ENCODE results near the gene TRIM34.
"Not testable (repeated sequence)": the region's sequence is repeated elsewhere in the genome, so short reads cannot be mapped to it uniquely, and the experiment has no call there.

Gene TRIM34

GRCh38 chr11:5600374-5600851 lies 24.4 kb upstream of the TRIM34 start:
- no peak for TF ChIP-seq JUND (IDR thresholded peaks at IDR 0.05; ENCODE audit: low read depth)
- in situ Hi-C loops (cut with HindIII; ENCODE audit: low pct_unique_long_range_greater_than_20kb, low sequenced_read_pairs): no loop called here
- DNase-seq (ENCODE audit: low read depth in 1 of 2, low spot score in 1 of 2): peak in 1 of 2 experiments; percentile 83

- DNase-seq (ENCODE audit: low read depth in 1 of 2, low spot score in 1 of 2); in situ Hi-C loops (cut with HindIII; ENCODE audit: low pct_unique_long_range_greater_than_20kb, low sequenced_read_pairs): not testable (repeated sequence)
Measured at GRCh38 chr11:5602791-5603190, 22.0 kb upstream of the TRIM34 start.

GRCh38 chr11:5603326-5603725 lies 21.5 kb upstream of the TRIM34 start:
- in situ Hi-C loops (cut with HindIII; ENCODE audit: low pct_unique_long_range_greater_than_20kb, low sequenced_read_pairs): no loop called here
- no peak for DNase-seq (ENCODE audit: low read depth in 1 of 2, low spot score in 1 of 2)
- TF ChIP-seq JUND (IDR thresholded peaks at IDR 0.05; ENCODE audit: low read depth): no peak

- DNase-seq (ENCODE audit: low read depth in 1 of 2, low spot score in 1 of 2): no peak
- in situ Hi-C loops (cut with HindIII; ENCODE audit: low pct_unique_long_range_greater_than_20kb, low sequenced_read_pairs): no loop called here
- TF ChIP-seq JUND (IDR thresholded peaks at IDR 0.05; ENCODE audit: low read depth): no peak
Measured at GRCh38 chr11:5604896-5605295, 19.9 kb upstream of the TRIM34 start.

- in situ Hi-C loops (cut with HindIII; ENCODE audit: low pct_unique_long_range_greater_than_20kb, low sequenced_read_pairs): no loop called here
- no peak for DNase-seq (ENCODE audit: low read depth in 1 of 2, low spot score in 1 of 2)
- TF ChIP-seq JUND (IDR thresholded peaks at IDR 0.05; ENCODE audit: low read depth): no peak
Measured at GRCh38 chr11:5605849-5606248, 19.0 kb upstream of the TRIM34 start.

GRCh38 chr11:5608808-5609207 lies 16.0 kb upstream of the TRIM34 start:
- in situ Hi-C loops (cut with HindIII; ENCODE audit: low pct_unique_long_range_greater_than_20kb, low sequenced_read_pairs): no loop called here

GRCh38 chr11:5610446-5610845 lies 14.4 kb upstream of the TRIM34 start:
- in situ Hi-C loops (cut with HindIII; ENCODE audit: low pct_unique_long_range_greater_than_20kb, low sequenced_read_pairs): no loop called here
- TF ChIP-seq JUND (IDR thresholded peaks at IDR 0.05; ENCODE audit: low read depth): no peak
- DNase-seq (ENCODE audit: low read depth in 1 of 2, low spot score in 1 of 2): no peak

More at GRCh38 chr11:5608808-5609207, 16.0 kb upstream of the TRIM34 start:
- DNase-seq (ENCODE audit: low read depth in 1 of 2, low spot score in 1 of 2): no peak
- TF ChIP-seq JUND (IDR thresholded peaks at IDR 0.05; ENCODE audit: low read depth): no peak

GRCh38 chr11:5611627-5612026 lies 13.2 kb upstream of the TRIM34 start:
- no peak for DNase-seq (ENCODE audit: low read depth in 1 of 2, low spot score in 1 of 2)
- TF ChIP-seq JUND (IDR thresholded peaks at IDR 0.05; ENCODE audit: low read depth): no peak
- in situ Hi-C loops (cut with HindIII; ENCODE audit: low pct_unique_long_range_greater_than_20kb, low sequenced_read_pairs): no loop called here

- in situ Hi-C loops (cut with HindIII; ENCODE audit: low pct_unique_long_range_greater_than_20kb, low sequenced_read_pairs): no loop called here
- no peak for DNase-seq (ENCODE audit: low read depth in 1 of 2, low spot score in 1 of 2)
Measured at GRCh38 chr11:5618807-5619206, 6.0 kb upstream of the TRIM34 start.

GRCh38 chr11:5620651-5621521 lies 3.9 kb upstream of the TRIM34 start:
- TF ChIP-seq JUND (IDR thresholded peaks at IDR 0.05; ENCODE audit: low read depth): no peak
- in situ Hi-C loops (cut with HindIII; ENCODE audit: low pct_unique_long_range_greater_than_20kb, low sequenced_read_pairs): no loop called here
- peak in 1 of 2 experiments; percentile 70 for DNase-seq (ENCODE audit: low read depth in 1 of 2, low spot score in 1 of 2)

More at GRCh38 chr11:5618807-5619206, 6.0 kb upstream of the TRIM34 start:
- no peak for TF ChIP-seq JUND (IDR thresholded peaks at IDR 0.05; ENCODE audit: low read depth)

- TF ChIP-seq JUND (IDR thresholded peaks at IDR 0.05; ENCODE audit: low read depth): no peak
- no peak for DNase-seq (ENCODE audit: low read depth in 1 of 2, low spot score in 1 of 2)
- in situ Hi-C loops (cut with HindIII; ENCODE audit: low pct_unique_long_range_greater_than_20kb, low sequenced_read_pairs): no loop called here
Measured at GRCh38 chr11:5621580-5621979, 3.2 kb upstream of the TRIM34 start.

GRCh38 chr11:5622802-5623201 lies 2.0 kb upstream of the TRIM34 start:
- in situ Hi-C loops (cut with HindIII; ENCODE audit: low pct_unique_long_range_greater_than_20kb, low sequenced_read_pairs): no loop called here
- no peak for TF ChIP-seq JUND (IDR thresholded peaks at IDR 0.05; ENCODE audit: low read depth)
- DNase-seq (ENCODE audit: low read depth in 1 of 2, low spot score in 1 of 2): no peak

- DNase-seq (ENCODE audit: low read depth in 1 of 2, low spot score in 1 of 2): no peak
- TF ChIP-seq JUND (IDR thresholded peaks at IDR 0.05; ENCODE audit: low read depth): no peak
- in situ Hi-C loops (cut with HindIII; ENCODE audit: low pct_unique_long_range_greater_than_20kb, low sequenced_read_pairs): no loop called here
Measured at GRCh38 chr11:5625281-5625680, 480 bp downstream of the TRIM34 start.
